B cell (primary cell): ENCODE results near the gene AK3. TPM values are rescaled to one million over a fixed set of nuclear protein-coding genes. Genes with fewer than 3 reads are reported as not detected.

Experiments used
- ATAC-seq: fragments of 200-7000 bp; cut with Tn5 transposase; one replicate; pipeline ENCODE4 v1.10.0; 2021; ENCODE audit warnings: low read depth, mild to moderate bottlenecking, moderate number of reproducible peaks, moderate library complexity
- CTCF ChIA-PET: fragments of 350-600 bp; sonication (Branson Sonifier 250); formaldehyde crosslinking; loops from one replicate; lab custom pipeline; 2021; ENCODE audit warnings: antibody characterized with exemption, inconsistent platforms; lab: Charles Lee
- POLR2A ChIA-PET: fragments of 350-600 bp; sonication (Branson Sonifier 250); formaldehyde crosslinking; loops from one replicate; lab custom pipeline; 2021; ENCODE audit warnings: antibody characterized with exemption; lab: Charles Lee
- DNase-seq: peaks from one replicate; pipeline ENCODE4 v3.0.0; 2013
- H2AFZ ChIP-seq: 2 replicates; pipeline ENCODE4 v1.6.1; 2012; ENCODE audit warnings: mild to moderate bottlenecking, low read depth, low read length; ENCODE audit not compliant: insufficient read depth, poor library complexity, severe bottlenecking
- H3K27ac ChIP-seq, 2 donors: 1 replicate in 1 of 2; 2 replicates in 1 of 2; pipeline ENCODE4 v1.5.1; 2012 to 2013; ENCODE audit warnings: low read length in 2 of 2, mild to moderate bottlenecking in 2 of 2, moderate library complexity in 1 of 2
- H3K27me3 ChIP-seq, 4 experiments: fragments of 200-600 bp in 1 of 4; sonication (generic) in 1 of 4; replicated peaks in 1 of 4; 1 replicate in 2 of 4; 2 replicates in 2 of 4; pipeline versions ENCODE4 v1.6.1 to v1.7.0; 2013 to 2016; ENCODE audit warnings: low read length in 3 of 4, mild to moderate bottlenecking in 2 of 4, mixed read lengths in 1 of 4, moderate library complexity in 1 of 4; ENCODE audit not compliant: insufficient read depth in 4 of 4, control insufficient read depth in 3 of 4; ENCODE audit errors: control extremely low read depth in 1 of 4
- H3K36me3 ChIP-seq, 2 experiments: replicated peaks in 1 of 2; 1 replicate in 1 of 2; 2 replicates in 1 of 2; pipeline versions ENCODE4 v1.6.1 to v1.7.1; 2013; ENCODE audit warnings: low read length in 1 of 2; ENCODE audit not compliant: insufficient read depth in 2 of 2, control insufficient read depth in 1 of 2; ENCODE audit errors: control extremely low read depth in 1 of 2, extremely low read depth in 1 of 2
- H3K4me1 ChIP-seq, 2 donors: fragments of 200-600 bp in 1 of 2; sonication (generic) in 1 of 2; 1 replicate in 1 of 2; 2 replicates in 1 of 2; pipeline versions ENCODE4 v1.5.1 to v1.6.1; 2013 to 2017; ENCODE audit warnings: low read length in 2 of 2; ENCODE audit not compliant: control insufficient read depth in 2 of 2, insufficient read depth in 2 of 2
- H3K4me2 ChIP-seq: replicated peaks from 2 replicates; pipeline ENCODE3; 2012; ENCODE audit warnings: mild to moderate bottlenecking, low read depth, low read length; ENCODE audit not compliant: poor library complexity, severe bottlenecking
- H3K4me3 ChIP-seq, 5 experiments: fragments of 200-600 bp in 1 of 5; sonication (generic) in 1 of 5; 1 replicate in 3 of 5; 2 replicates in 2 of 5; pipeline versions ENCODE4 v1.5.1 to v1.7.0; 2011 to 2016; ENCODE audit warnings: low read length in 4 of 5, mild to moderate bottlenecking in 4 of 5, low read depth in 2 of 5, control low read depth in 1 of 5, moderate library complexity in 1 of 5; ENCODE audit not compliant: insufficient read depth in 1 of 5; ENCODE audit errors: control extremely low read depth in 1 of 5, extremely low read depth in 1 of 5
- H3K79me2 ChIP-seq: fragments of 200-600 bp; sonication (generic); one replicate; pipeline ENCODE4 v1.6.0; 2016; ENCODE audit warnings: low read length; ENCODE audit not compliant: control insufficient read depth, insufficient read depth
- H3K9ac ChIP-seq: fragments of 200-600 bp; sonication (generic); 2 replicates; pipeline ENCODE4 v1.6.1; 2017; ENCODE audit warnings: mild to moderate bottlenecking, low read length, moderate library complexity
- H3K9me3 ChIP-seq, 3 donors: one replicate each; pipeline versions ENCODE4 v1.6.1 to v1.7.1; 2013; ENCODE audit warnings: low read length in 2 of 3; ENCODE audit not compliant: control insufficient read depth in 2 of 3, insufficient read depth in 1 of 3; ENCODE audit errors: control extremely low read depth in 1 of 3
- H4K20me1 ChIP-seq: 2 replicates; pipeline ENCODE4 v1.6.0; 2012; ENCODE audit warnings: mild to moderate bottlenecking, low read length; ENCODE audit not compliant: insufficient read depth, control insufficient read depth, poor library complexity, severe bottlenecking
- H3K27ac Mint-ChIP-seq: one replicate; pipeline ENCODE4 v1.8.0; 2021; ENCODE audit warnings: mixed read lengths
- H3K27me3 Mint-ChIP-seq: one replicate; pipeline ENCODE4 v1.8.0; 2021; ENCODE audit warnings: mixed read lengths
- H3K4me1 Mint-ChIP-seq: one replicate; pipeline ENCODE4 v1.8.0; 2021; ENCODE audit warnings: mixed read lengths
- H3K4me3 Mint-ChIP-seq: one replicate; pipeline ENCODE4 v1.8.0; 2021; ENCODE audit warnings: mixed read lengths
- H3K9me3 Mint-ChIP-seq: one replicate; pipeline ENCODE4 v1.8.0; 2022; ENCODE audit warnings: mixed read lengths; ENCODE audit not compliant: insufficient read depth
- EZH2 ChIP-seq: IDR thresholded peaks from 2 replicates; pipeline ENCODE4 v1.6.1; 2012; ENCODE audit warnings: borderline replicate concordance, low read depth, mild to moderate bottlenecking, moderate library complexity, low read length; ENCODE audit not compliant: insufficient read depth, poor library complexity, severe bottlenecking
- WGBS: methylation state at CpG from one replicate; pipeline ENCODE4 v1.1.5; 2013; ENCODE audit warnings: missing lambda C conversion rate; ENCODE audit not compliant: insufficient coverage; 5-methylcytosine and 5-hydroxymethylcytosine counted together
- intact Hi-C: fragments of 100-400 bp; cut with micrococcal nuclease; formaldehyde crosslinking; loops from one replicate; pipeline ENCODE4 v1.10.0; 2022
- polyA plus RNA-seq: library from polyadenylated mRNA; depleted of rRNA; stranded (reverse); fragments of >200 nt; gene quantifications from 2 replicates; pipeline ENCODE4 v1.2.3, GENCODE V29; 2012
- total RNA-seq, 2 donors: library from RNA; stranded (reverse); fragments of 120-200 nt in 1 of 2; gene quantifications; 1 replicate in 1 of 2; 2 replicates in 1 of 2; pipeline versions ENCODE4 v1.2.3 to v1.2.4, GENCODE V29; 2013 to 2022
- TF ChIP-seq, protein P1 (sequence below): fragments of 200-600 bp; IDR thresholded peaks from one replicate; pipeline ENCODE4 v1.8.0; 2022; ENCODE audit warnings: antibody characterized with exemption, mild to moderate bottlenecking

The AK3 gene
- total and polyA plus RNA-seq, 2 donors (not counting 1 experiment from before 2014, with no cell fraction given): 9.9 to 22.9 TPM

- WGBS: 66% methylated on average over 2 of the region's 8 CpGs
- H3K27ac Mint-ChIP-seq: no peak overlapping the region
- H3K79me2 ChIP-seq: no peaks in the 10 kb centered on the region
- DNase-seq: peak; percentile 59
- H3K4me3 Mint-ChIP-seq: no peak overlapping the region
- H3K36me3 ChIP-seq: no peaks in the 10 kb centered on the region
- ChIA-PET POLR2A (interaction anchor here (0.8 kb wide), 1 partner anchor 9 kb away, joined by 5 read pairs; no protein-coding TSS in a partner anchor), CTCF (interaction anchor here (0.6 to 2.5 kb wide), 14 partner anchors 9 to 1068 kb away, joined by 3 to 11 read pairs (median 3); partner anchors contain the start of genes AK3 and RCL1)
- no peak overlapping the region for H3K4me2 ChIP-seq
- no peaks in the 10 kb centered on the region for H3K27me3 ChIP-seq
- no peak overlapping the region for H3K4me3 ChIP-seq
- H3K9ac ChIP-seq: no peak overlapping the region
- H3K4me1 ChIP-seq: no peaks in the 10 kb centered on the region
- no peaks in the 10 kb centered on the region for H3K9me3 ChIP-seq
- H4K20me1 ChIP-seq: no peaks in the 10 kb centered on the region
- H3K9me3 Mint-ChIP-seq: no peaks in the 10 kb centered on the region
- intact Hi-C loops: loop anchor here (5.0 kb wide), 1 partner anchor 148 kb away; no protein-coding TSS in a partner anchor
- no peak overlapping the region for H2AFZ ChIP-seq
- no peaks in the 10 kb centered on the region for H3K4me1 Mint-ChIP-seq
- no peak overlapping the region for H3K27ac ChIP-seq
- H3K27me3 Mint-ChIP-seq: no peaks in the 10 kb centered on the region
- TF ChIP-seq EZH2: no peak
- TF ChIP-seq, protein P1, sequence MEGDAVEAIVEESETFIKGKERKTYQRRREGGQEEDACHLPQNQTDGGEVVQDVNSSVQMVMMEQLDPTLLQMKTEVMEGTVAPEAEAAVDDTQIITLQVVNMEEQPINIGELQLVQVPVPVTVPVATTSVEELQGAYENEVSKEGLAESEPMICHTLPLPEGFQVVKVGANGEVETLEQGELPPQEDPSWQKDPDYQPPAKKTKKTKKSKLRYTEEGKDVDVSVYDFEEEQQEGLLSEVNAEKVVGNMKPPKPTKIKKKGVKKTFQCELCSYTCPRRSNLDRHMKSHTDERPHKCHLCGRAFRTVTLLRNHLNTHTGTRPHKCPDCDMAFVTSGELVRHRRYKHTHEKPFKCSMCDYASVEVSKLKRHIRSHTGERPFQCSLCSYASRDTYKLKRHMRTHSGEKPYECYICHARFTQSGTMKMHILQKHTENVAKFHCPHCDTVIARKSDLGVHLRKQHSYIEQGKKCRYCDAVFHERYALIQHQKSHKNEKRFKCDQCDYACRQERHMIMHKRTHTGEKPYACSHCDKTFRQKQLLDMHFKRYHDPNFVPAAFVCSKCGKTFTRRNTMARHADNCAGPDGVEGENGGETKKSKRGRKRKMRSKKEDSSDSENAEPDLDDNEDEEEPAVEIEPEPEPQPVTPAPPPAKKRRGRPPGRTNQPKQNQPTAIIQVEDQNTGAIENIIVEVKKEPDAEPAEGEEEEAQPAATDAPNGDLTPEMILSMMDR: peak; percentile 77
- peak; percentile 33 for ATAC-seq
Measured at GRCh38 chr9:4750023-4750673, 9.1 kb upstream of the AK3 start.

DNA sequence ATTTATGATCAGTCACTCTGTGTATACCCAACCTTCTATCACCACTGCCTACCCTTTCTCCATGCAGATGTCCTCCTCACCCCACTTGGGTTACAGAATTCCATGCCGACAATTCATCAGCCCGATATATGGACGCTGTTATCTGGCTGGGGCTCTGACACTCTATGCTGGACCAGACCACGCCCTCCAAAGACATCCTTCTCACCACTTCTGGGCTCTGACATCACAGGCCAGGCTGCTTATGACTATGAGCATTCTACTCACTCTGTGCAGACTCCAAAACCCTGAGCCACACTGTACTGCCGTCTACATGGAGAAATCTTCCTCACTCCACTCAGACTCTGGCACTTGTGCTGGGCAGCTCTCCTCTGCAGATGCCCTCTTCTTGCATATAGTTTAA lies 7.6 kb upstream of the AK3 start:
- no peak for TF ChIP-seq EZH2
- TF ChIP-seq, protein P1: no peak
- H3K4me3 ChIP-seq: no peak overlapping the region
- H3K4me2 ChIP-seq: no peak overlapping the region
- Mint-ChIP-seq H3K4me3 (no peak overlapping the region), H3K27me3 (no peaks in the 10 kb centered on the region), H3K9me3 (no peaks in the 10 kb centered on the region), H3K4me1 (no peaks in the 10 kb centered on the region), H3K27ac (no peak overlapping the region)
- no peaks in the 10 kb centered on the region for H3K36me3 ChIP-seq
- H2AFZ ChIP-seq: no peak overlapping the region
- no peaks in the 10 kb centered on the region for H4K20me1 ChIP-seq
- no peaks in the 10 kb centered on the region for H3K9me3 ChIP-seq
- no peaks in the 10 kb centered on the region for H3K4me1 ChIP-seq
- ChIA-PET POLR2A (no interaction called here), CTCF (interaction anchor here (0.7 to 2.3 kb wide), 6 partner anchors 8 to 240 kb away, joined by 3 to 11 read pairs (median 3); partner anchors contain the start of gene AK3)
- H3K79me2 ChIP-seq: no peaks in the 10 kb centered on the region
- H3K27me3 ChIP-seq: no peaks in the 10 kb centered on the region
- DNase-seq: no peak
- intact Hi-C loops: no loop called here
- H3K27ac ChIP-seq: no peak overlapping the region
- 92% methylated on average over 5 of the region's 5 CpGs for WGBS
- no peak for ATAC-seq
- no peak overlapping the region for H3K9ac ChIP-seq
